HFFc6 (cell line): ENCODE measurements around the gene DHRS1. TPM values are rescaled to one million over a fixed set of nuclear protein-coding genes. Genes with fewer than 3 reads are reported as not detected.

ENCODE experiments used
- DNase-seq: peaks from one replicate; pipeline ENCODE4 v3.0.0-alpha.2; 2018
- H3K27ac Mint-ChIP-seq: 2 replicates; pipeline ENCODE4 v1.8.0; 2020; ENCODE audit warnings: mild to moderate bottlenecking, mixed read lengths
- H3K27me3 Mint-ChIP-seq: 2 replicates; pipeline ENCODE4 v1.8.0; 2021; ENCODE audit warnings: mild to moderate bottlenecking, moderate library complexity, mixed read lengths; ENCODE audit not compliant: insufficient read depth
- H3K36me3 Mint-ChIP-seq: 2 replicates; pipeline ENCODE4 v1.8.0; 2021; ENCODE audit warnings: low read depth, mixed read lengths
- H3K4me1 Mint-ChIP-seq: 2 replicates; pipeline ENCODE4 v1.8.0; 2020; ENCODE audit warnings: low read depth, mixed read lengths
- H3K4me3 Mint-ChIP-seq: 2 replicates; pipeline ENCODE4 v1.8.0; 2020; ENCODE audit warnings: mild to moderate bottlenecking, moderate library complexity, mixed read lengths
- H3K9me3 Mint-ChIP-seq: 2 replicates; pipeline ENCODE4 v1.8.0; 2020; ENCODE audit warnings: mild to moderate bottlenecking, mixed read lengths
- CTCF ChIP-seq: fragments of 200-600 bp; sonication (generic); IDR thresholded peaks from 2 replicates; pipeline ENCODE4 v1.5.0; 2021; ENCODE audit warnings: antibody characterized with exemption, mild to moderate bottlenecking
- total RNA-seq, 6 experiments: library from RNA; stranded (reverse); fragmentation: NEBNext Ultra II Directional; extraction: Animal tissue kit (Norgen Biotek cat#: 25700); gene quantifications; 2 replicates in 1 of 6; 3 replicates in 5 of 6; pipeline ENCODE4 v1.2.3, GENCODE V29; 2021

DHRS1 gene
- total RNA-seq, 6 experiments from 2014 or later, result 32.9 to 42.2 (median 39.1) TPM

- H3K27ac Mint-ChIP-seq, result no peak overlapping the region
- no peak overlapping the region for H3K4me3 Mint-ChIP-seq
- TF ChIP-seq CTCF, result no peak
Measured at GRCh38 chr14:24314377-24315193, 15.0 kb upstream of the DHRS1 start.

GRCh38 chr14:24313913-24314312, 14.3 kb upstream of the DHRS1 start:
- Mint-ChIP-seq H3K27me3 (peaks cover 12% of the 10 kb centered on the region), H3K4me3 (no peak overlapping the region), H3K4me1 (peaks cover 30% of the 10 kb centered on the region), H3K9me3 (no peaks in the 10 kb centered on the region), H3K36me3 (peaks cover 6% of the 10 kb centered on the region), H3K27ac (no peak overlapping the region)
- no peak for DNase-seq
- no peak for TF ChIP-seq CTCF

More at GRCh38 chr14:24314377-24315193, 15.0 kb upstream of the DHRS1 start:
- H3K36me3 Mint-ChIP-seq, result peaks cover under 1% of the 10 kb centered on the region
- DNase-seq, result no peak
- H3K4me1 Mint-ChIP-seq, result peaks cover 25% of the 10 kb centered on the region
- peaks cover 18% of the 10 kb centered on the region for H3K27me3 Mint-ChIP-seq
- no peaks in the 10 kb centered on the region for H3K9me3 Mint-ChIP-seq

- Mint-ChIP-seq H3K9me3 (no peaks in the 10 kb centered on the region), H3K27me3 (peaks cover 10% of the 10 kb centered on the region), H3K27ac (no peak overlapping the region), H3K36me3 (peaks cover 6% of the 10 kb centered on the region), H3K4me1 (peaks cover 34% of the 10 kb centered on the region), H3K4me3 (no peak overlapping the region)
- DNase-seq, result no peak
- TF ChIP-seq CTCF, result no peak
Measured at GRCh38 chr14:24312736-24313507, 13.3 kb upstream of the DHRS1 start.

- Mint-ChIP-seq H3K27me3 (peaks cover 10% of the 10 kb centered on the region), H3K4me1 (peaks cover 27% of the 10 kb centered on the region), H3K36me3 (peaks cover 6% of the 10 kb centered on the region), H3K9me3 (no peaks in the 10 kb centered on the region), H3K4me3 (no peak overlapping the region), H3K27ac (no peak overlapping the region)
- DNase-seq, result peak; percentile 13
- 0 out of 2 replicates have a peak, but pooled peaks have one; percentile 9 for TF ChIP-seq CTCF
Measured at GRCh38 chr14:24311837-24312615, 12.4 kb upstream of the DHRS1 start.
